GM19351 (cell line): Measurements from ENCODE around the gene MYADM.
"Not testable (repeated sequence)": the region's sequence is repeated elsewhere in the genome, so short reads cannot be mapped to it uniquely, and the experiment has no call there.

Experiments
- ATAC-seq: cut with Tn5 transposase; IDR thresholded peaks from one replicate; pipeline ENCODE4 v1.9.1; 2021; ENCODE audit warnings: mild to moderate bottlenecking, moderate library complexity; ENCODE audit not compliant: unreplicated experiment

Gene MYADM

DNA sequence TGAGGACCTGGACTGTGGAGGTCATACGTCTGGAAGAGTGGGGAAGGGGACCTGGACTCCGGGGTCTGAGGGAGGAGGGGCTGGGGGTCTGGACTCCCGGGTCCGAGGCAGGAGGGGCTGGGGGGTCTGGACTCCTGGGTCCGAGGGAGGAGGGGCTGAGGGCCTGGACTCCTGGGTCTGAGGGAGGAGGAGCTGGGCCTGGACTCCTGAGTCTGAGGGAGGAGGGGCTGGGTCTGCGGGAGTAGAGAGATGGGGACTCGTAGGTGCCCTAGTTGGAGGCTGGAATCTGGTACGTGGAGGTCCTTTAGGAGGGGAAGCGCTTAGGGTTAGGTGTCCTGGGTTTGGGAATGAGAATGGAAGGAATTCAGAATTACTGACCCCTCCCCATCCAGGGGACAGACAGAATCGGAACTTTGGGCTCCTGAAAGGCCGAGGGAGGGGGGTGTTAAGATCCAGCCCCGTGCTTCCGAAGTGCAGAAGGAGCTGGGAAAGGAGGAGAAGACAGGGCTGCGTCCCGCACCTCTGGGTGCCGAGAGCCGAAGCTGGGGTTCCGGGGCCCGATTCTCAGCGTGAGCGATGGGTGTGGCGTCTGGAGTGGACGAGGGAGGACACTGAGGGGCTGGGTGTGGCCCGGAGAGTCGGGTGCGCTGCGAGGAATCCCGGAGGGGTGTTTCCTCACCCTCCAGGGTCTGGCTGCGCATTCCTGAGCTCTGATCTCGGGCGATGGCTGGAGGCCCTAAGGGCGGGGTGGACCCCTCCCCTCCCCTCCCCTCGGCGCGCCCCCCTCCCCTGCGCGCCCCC lies 608 bp downstream of the MYADM start:
- ATAC-seq: no peak

DNA sequence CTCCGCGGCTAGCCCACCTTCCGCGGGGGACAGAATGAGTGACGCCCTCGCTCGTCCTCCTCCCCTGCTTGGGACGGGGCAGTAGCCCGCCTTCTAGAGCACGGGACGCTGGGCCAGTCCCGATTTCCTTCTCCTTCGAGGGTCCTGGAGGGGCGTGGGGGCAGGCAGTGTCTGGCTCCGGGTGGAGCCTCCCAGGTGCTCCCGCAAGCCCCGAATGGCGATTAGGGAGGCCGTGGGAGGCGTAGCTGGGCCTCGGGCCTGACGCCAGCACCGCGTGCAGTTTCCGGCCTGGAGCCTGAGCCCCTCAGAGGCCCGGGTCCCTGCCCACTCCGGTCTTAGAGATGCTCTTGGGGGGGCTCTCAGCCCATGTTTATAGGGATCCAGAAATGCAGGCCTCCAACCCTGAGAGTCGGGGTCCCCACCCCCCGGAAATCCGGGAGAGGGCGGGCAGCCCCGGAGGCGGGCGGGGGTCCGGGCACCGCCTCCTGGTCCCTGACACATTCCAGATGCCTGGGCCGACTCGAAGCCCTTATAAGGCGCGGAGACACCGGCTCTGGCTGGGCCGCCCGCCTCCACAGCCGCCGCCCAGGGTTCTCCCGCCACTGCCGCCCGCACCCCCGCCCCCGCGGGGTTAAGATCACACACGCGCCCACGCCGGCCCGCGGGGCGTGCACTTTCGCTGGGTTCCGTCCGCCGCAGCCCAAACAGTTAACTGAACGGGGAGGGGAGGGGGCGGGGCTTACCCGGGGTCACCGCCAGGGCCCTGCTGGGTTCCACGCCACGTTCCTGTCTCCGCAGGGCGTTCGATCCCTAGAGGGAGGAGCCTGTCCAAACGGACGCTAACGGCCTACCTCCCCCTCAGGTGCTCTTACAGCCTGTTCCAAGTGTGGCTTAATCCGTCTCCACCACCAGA lies 1.5 kb downstream of the MYADM start:
- peak; percentile 46 for ATAC-seq

GRCh38 chr19:53869805-53870484 lies 2.3 kb downstream of the MYADM start:
- not testable (repeated sequence) for ATAC-seq

GRCh38 chr19:53870485-53870844 lies 2.8 kb downstream of the MYADM start:
- no peak for ATAC-seq

DNA sequence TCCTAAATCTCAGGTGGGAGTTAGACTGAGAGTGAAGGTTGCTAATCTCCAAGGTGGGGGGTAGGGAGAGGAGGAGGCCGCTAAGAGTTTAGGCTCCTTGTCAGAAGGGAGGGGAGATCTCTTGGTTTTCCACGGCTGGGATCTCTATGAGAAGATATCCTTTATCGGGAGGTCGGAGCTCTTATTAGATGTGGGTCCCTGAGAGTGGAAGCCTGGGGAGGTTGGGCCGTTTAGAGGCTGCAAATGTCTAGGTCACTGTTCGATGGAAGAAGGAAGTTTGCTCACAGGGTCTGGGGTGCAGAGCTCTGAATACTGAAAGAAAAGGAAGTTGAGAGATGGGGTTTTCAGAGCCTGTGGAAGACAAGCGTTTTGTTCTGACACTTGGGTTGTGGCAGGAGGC lies 3.8 kb downstream of the MYADM start:
- no peak for ATAC-seq

DNA sequence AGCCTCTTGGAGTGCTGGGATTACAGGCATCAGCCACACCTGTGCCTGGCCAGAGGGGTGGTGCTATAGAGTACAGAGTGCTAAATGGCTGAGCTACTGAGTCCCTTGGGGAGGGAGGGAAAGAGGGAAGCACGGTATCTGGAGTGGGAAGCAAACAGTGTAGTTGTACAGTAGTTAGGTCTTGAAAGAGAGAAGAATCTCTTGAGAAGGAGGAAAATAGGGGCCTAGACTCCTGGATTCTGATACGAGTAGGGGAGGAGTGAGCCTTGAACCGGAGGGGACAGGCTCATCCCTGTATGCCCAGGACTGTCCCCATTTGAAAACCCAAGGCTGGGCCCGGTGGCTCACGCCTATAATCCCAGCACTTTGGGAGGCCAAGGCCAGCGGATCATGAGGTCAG lies 5.1 kb downstream of the MYADM start:
- no peak for ATAC-seq

GRCh38 chr19:53873773-53874605 lies 6.3 kb downstream of the MYADM start:
- ATAC-seq: no peak

- no peak for ATAC-seq
These were observed 6.9 kb downstream of the MYADM start for GRCh38 chr19:53874606-53874990.

- no peak for ATAC-seq
These were observed 8.1 kb downstream of the MYADM start for GRCh38 chr19:53875602-53876325.

GRCh38 chr19:53876651-53877224 lies 9.1 kb downstream of the MYADM start:
- ATAC-seq: no peak

DNA sequence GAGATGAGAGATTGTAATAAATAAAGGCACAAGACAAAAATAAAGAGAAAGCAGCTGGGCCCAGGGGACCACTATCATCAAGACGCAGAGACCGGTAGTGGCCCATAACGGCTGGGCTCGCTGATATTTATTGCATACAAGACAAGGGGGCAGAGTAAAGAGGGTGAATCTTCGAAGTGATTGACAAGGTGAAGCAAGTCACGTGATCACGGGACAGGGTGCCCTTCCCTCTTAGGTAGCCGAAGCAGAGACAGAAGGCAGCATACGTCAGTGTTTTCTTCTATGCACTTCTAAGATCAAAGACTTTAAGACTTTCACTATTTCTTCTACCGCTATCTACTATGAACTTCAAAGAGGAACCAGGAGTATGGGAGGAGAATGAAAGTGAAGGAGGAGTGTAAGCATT lies 9.7 kb downstream of the MYADM start:
- ATAC-seq: no peak

- no peak for ATAC-seq
These were observed 11.1 kb downstream of the MYADM start for GRCh38 chr19:53878776-53879139.

DNA sequence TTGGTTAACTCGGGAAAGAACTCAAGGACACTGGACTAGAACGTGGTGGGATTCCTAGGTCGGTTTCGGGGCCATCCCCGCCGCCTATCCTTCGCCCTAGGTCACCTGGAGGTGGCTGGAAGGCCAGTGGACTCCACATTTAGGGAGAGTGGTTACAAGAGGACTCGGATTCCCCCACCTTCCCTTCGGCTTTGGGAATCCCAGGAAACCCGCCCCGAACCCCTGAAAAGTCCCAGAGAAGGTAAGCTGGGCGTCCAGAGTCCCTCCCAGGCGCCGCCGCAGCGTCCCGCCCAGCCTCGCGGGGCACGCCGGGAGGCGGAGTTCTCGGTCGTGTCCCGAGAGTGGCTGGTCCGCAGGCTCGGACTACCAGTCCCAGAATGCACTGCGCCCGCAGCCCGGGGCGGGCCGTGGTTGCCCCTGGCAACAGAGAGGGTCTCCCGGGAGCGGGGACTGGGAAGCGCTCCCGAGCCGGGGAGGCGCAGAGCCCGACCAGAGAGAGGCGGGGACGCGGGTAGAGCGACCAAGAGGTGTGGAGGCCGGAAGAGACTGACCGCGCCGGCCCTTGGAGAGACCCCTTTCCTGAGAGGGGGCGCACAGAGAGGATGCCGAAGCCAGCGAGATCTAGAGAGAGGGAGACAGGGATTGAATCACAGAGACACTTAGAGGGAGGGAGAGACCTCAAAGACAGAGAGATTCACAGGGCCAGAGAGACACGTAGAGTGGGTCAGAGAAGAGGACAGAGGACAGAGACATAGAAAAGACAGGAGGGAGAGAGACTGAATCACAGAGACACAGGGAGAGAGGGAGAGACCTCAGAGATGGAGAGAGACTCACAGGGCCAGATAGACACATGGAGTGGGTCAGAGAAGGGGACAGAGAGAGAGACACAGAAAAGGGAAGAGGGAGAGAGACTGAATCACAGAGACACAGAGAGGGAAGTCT lies 11.7 kb downstream of the MYADM start:
- peak; percentile 94 for ATAC-seq

GRCh38 chr19:53880711-53881481 lies 13.2 kb downstream of the MYADM start:
- no peak for ATAC-seq

DNA sequence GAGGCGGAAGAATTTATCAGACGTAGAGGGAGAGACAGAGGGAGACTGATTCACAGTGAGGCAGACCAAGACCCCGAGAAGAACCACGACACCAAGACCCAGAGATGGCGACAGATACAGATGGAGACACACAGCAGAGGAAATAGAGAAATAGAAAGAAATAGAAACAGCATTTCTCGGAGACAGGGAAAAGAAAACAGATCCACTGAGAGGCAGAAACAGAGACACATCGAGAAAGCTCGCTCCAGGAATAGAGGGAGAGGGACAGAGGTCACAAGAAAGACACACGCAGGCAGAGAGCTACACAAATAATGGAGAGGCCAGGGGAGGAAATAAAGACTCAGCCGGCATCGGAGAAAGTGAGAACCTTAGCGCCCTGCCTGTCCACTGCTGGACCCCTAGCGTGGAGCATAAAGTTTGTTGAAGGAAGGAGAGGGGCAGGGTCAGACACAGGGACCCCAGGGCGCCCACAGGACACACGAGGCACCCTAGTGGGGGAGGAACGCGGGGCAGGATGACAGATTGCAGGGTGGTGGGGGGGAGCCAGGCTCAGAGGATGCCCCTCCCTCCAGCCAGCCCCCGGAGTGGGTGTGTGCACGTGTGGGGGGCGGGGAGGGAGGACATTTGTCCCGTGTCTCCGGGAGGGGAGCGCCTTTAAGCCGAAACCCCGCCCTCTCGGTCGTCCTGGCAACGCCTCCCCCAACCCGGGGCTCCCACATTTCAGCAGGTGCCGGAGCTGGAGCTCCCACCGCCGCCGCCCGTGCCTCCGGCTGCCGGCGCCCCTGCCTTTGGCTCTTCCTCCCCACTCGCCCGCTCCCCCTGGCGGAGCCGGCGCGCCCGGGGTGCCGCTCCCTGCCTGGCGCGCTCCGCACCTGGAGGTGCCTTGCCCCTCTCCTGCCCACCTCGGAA lies 14.1 kb downstream of the MYADM start, which contains the start of gene PRKCG:
TSS of gene PRKCG (plus strand) at position 716 of the 909 bp plus-strand sequence. CDS start 298 bp downstream, outside the sequence.
- ATAC-seq: no peak

DNA sequence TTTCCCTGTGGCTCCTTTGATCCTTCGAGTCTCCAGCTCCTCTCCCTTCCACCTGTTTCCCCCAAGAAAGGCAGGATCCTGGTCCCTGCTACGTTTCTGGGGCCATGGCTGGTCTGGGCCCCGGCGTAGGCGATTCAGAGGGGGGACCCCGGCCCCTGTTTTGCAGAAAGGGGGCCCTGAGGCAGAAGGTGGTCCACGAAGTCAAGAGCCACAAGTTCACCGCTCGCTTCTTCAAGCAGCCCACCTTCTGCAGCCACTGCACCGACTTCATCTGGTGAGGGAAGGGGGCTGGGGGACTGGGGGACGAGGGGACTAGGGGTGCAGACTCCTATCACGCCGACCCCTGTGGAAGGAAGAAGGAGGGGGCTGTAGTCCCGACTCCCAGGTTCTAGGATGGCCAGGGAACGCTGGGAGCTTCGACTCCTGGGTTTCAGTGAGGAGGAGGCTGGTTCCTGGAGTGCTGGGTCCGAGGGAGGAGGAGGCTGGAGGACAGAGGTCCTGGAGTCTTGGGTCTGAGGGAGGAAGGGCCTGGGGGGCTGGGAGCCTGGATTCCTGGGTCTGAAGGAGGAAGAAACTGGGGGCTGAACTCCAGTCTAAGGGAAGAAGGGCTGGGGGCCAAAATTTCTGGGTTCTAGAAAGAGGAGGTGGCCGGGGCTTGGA lies 14.8 kb downstream of the MYADM start:
- no peak for ATAC-seq
